Right forelimb (tissue), 1 donor: ENCODE data around the gene TRAPPC2L.
"Not testable (repeated sequence)": the region's sequence is repeated elsewhere in the genome, so short reads cannot be mapped to it uniquely, and the experiment has no call there.

Experiments
- DNase-seq: peaks from one replicate; pipeline ENCODE4 v3.0.0-alpha.2; 2018

Gene TRAPPC2L

GRCh38 chr16:88819126-88819525 lies 37.8 kb upstream of the TRAPPC2L start:
- DNase-seq = no peak

DNA sequence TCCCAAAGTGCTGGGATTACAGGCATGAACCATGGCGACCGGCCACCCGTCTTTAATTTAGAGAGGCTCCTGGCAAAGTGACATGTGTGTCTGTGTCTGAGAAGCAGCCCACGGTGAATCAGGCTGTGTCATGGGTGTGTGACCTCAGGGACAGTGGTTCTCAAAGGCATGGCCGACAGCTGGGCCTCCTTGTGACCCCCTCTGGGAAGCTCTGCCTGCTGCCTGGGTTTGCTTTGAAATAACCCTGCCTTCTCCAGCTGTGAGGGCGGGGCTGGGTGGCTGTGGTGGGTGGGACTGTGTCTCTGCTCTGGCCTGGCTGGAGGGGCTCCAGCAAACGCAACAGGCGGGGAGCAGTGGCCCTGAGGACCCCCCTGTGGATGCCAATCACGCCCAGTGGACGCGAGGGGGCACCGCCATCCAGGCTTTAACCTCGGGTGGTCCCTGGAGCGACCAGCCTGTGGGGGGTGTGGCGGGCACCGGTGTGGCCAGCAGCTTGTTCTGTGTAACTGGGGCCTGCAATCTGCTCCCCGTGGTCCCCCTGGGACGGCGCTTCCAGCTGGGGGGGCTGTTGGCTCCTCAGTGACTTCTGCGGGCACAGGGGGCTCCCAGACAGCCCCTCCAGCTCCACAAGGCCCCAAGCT lies 36.4 kb upstream of the TRAPPC2L start:
- DNase-seq = no peak

GRCh38 chr16:88821168-88821850 lies 35.6 kb upstream of the TRAPPC2L start:
- DNase-seq = no peak

GRCh38 chr16:88822281-88823040 lies 34.5 kb upstream of the TRAPPC2L start:
- no peak for DNase-seq

- not testable (repeated sequence) for DNase-seq
These were observed 33.3 kb upstream of the TRAPPC2L start for GRCh38 chr16:88823646-88824045.

DNA sequence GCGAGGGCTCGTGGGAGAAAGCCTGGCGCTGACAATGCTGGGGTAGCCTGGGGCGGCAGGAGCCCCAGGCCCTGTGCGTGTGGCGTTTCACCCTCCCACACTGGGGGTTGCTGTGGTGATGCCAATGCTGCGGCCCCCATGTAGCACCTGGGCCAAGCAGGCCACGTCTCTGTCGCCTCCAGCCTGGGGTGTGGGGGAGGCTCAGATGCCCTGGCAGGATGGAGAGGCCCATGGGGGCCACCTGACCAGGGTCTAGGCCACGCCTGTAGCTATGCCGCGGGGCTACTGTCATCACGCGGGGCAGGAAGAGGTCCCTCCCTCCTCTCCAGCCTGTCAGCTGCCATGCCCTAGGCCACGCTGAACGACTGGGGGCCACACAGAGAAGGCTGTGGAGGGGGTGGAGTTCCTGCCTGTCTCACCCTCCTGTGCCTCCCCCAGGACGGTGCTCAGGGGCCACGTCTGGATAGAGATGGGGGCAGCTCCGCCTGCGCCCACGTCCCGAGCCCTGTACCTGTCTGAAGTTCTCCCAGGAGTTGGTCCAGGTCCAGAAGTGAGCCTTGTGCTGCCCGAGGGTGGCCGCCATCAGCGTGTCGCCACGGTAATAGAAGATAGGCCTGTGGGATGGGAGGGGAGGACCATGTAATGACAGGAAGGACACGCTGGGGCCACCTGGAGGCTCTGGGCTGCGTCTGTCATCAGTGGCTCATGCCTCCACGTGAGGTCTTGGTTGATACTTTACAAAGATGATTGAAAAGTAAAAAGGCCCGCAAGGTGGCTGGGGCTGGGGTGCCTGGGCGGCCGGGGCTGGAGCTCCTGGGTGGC lies 32.5 kb upstream of the TRAPPC2L start:
- no peak for DNase-seq

GRCh38 chr16:88825146-88825545 lies 31.8 kb upstream of the TRAPPC2L start:
- DNase-seq = no peak

DNA sequence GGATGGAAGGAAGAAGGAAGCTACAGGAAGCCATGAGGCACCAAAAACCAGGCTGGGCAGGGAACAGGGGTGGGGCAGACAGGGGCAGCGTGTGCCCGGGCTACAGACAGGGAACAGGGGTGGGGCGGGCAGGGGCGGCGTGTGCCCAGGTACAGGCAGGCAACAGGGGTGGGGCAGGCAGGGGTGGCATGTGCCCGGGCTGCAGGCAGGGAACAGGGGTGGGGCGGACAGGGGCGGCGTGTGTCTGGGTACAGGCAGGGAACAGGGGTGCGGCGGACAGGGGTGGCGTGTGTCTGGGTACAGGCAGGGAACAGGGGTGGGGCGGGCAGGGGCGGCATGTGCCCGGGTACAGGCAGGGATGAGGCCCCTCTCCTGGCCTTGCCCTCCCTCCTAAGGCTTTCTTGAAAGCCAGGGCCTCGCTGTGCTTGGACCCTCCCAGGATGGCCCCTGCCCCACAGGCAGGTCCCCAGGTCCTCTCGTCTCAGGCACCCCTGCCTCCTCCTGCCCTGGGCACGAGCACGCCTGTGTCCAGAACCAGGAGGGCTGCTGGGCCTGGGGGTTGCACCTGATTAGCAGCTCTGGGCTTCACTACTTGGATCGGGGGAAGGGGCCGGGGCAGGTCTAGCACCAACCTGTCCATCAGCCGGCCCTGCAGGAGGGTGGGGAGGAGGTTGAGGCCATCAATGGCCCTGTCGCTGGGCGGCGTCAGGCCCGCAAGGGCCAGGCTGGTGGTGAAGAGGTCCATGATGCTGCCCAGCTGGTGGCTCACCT lies 30.7 kb upstream of the TRAPPC2L start:
- no peak for DNase-seq

GRCh38 chr16:88827727-88828126 lies 29.2 kb upstream of the TRAPPC2L start:
- DNase-seq = no peak

- no peak for DNase-seq
These were observed 28.2 kb upstream of the TRAPPC2L start for GRCh38 chr16:88828711-88829110.

DNA sequence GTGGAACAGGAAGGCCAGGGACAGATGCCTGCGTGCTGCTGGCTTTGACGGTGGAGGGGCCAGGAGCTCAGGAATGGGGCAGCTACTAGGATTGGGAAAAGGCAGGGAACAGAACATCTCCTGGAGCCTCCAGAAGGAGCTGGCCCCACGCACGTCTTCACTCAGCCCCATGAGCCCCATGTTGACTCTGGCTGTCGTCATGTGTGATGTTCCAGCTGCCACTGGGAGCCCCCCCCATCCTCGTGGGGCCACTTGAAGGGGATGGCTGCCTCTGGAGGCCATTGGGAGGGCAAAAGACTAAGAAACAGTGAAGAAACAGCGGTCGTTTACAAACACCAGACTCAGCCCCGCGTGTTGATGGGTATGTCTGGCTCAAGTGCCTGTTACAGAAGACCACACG lies 26.7 kb upstream of the TRAPPC2L start:
- no peak for DNase-seq

DNA sequence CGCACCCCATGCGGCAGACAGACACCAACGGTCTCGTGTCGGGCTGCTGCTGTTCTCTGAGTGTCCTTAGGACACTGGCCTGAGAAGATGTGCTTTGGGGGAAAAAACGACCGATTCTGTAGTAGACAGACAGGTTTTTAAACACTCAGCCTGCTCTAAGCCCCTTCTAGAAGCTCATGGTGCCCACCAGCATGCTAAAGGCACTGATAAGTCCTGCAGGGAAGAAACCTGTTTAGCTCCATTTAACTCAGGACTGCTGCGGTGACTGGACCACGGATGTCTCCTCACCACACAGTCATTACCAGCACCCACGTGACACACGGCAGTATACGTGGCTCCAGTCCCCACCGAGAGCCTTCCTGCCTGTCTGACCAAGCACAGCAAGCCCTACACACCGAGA lies 26.1 kb upstream of the TRAPPC2L start:
- no peak for DNase-seq

GRCh38 chr16:88831838-88832237 lies 25.1 kb upstream of the TRAPPC2L start:
- no peak for DNase-seq

- no peak for DNase-seq
These were observed 23.8 kb upstream of the TRAPPC2L start for GRCh38 chr16:88833086-88833485.

DNA sequence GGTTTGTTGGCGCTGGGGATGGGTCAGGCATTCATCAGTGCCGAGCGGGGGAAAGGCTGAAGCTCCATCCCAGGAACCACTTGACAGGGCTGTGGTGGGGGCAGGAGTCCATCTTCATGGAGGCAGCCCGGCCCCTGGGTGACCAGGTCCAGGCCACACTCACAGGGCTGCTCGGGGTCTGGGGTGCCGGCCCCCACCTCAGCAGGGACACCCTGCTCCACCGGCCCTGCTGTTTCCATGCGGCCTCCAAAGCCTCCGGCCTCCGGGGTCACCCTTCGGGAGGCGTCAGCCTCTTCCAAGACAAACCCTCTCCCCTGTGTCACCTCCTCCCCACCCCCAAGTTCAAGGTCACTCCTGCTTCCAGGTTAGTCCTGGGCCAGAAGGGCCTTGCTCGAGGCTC lies 22.3 kb upstream of the TRAPPC2L start:
- DNase-seq = no peak

DNA sequence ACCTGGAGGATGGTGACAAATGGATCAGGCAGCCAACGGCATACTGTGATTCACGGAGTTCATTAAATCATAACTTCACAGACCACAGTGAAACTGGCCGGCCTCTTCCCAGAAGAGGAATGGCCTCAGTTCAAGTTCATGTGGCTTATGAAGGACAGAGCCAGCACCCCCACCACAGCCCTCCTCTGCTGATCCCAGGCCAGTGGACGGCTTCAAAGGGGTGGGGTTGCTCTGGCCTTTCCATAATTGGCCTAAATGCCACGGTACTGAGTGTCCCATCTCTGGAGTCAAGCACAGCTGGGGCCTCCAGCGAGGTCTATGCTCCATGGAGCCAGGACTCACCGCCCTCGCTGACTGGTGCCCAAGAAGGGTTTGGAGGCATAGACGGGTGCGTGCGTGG lies 21.5 kb upstream of the TRAPPC2L start:
- no peak for DNase-seq

DNA sequence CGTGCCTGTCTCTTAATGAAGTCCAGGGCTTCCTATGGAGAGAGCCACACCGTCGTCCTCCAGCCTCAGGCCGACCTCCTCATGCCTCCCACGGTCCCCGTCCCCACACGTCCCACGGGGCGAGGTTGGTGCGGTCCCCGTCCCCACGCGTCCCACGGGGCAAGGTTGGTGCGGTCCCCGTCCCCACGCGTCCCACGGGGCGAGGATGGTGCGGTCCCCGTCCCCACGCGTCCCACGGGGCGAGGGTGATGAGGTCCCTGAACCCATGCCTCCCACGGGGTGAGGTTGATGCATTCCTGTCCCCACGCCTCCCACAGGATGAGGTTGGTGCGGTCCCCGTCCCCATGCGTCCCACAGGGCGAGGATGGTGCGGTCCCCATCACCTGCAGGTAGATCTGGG lies 21.1 kb upstream of the TRAPPC2L start:
- no peak for DNase-seq

DNA sequence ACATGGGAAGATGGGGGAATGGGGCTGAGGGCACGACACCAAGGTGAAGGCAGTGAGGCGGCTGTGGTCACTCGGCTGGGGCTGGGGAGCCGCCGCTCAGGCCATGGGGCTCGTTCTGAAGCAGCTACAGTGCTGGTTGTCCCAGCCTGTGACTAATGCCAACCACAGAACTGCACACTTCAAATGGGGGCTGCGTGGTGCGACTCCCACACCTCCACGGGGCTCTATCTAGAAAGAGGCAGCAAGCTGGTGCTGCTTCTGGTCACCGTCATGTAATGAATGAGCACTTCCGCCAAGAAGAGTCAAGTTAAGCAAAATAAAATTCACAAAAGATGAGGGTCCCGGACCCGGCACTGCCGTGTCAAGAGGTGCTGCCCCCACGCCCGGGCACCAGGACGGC lies 20.1 kb upstream of the TRAPPC2L start:
- no peak for DNase-seq

- DNase-seq = no peak
These were observed 19.1 kb upstream of the TRAPPC2L start for GRCh38 chr16:88837806-88838205.

- no peak for DNase-seq
These were observed 18.4 kb upstream of the TRAPPC2L start for GRCh38 chr16:88838566-88838965.

DNA sequence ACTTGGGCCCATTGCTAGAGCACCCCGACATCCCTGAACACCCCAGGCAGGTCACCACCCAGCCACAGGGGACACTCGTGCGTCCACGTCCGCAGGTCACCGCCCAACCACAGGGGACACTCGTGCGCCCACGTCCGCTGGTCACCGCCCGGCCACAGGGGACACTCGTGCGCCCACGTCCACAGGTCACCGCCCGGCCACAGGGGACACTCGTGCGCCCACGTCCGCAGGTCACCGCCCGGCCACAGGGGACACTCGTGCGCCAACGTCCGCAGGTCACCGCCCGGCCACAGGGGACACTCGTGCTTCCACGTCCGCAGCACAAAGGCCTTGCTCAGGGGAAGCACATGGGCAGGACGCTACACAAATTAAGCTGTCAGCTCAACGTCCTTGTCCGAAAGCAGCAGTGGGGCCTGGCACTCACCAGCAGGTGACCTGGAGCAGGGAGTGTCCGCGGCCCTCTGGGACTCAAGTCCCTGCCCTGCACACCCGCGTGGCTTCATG lies 17.8 kb upstream of the TRAPPC2L start:
- DNase-seq = no peak
